ENCODE data around the gene MVB12B. TPM values are rescaled to one million over a fixed set of nuclear protein-coding genes. Genes with fewer than 3 reads are reported as not detected.

The MVB12B gene
- total and polyA plus RNA-seq, 2 of the 13 experiments (the other 11 are each of a cell fraction or from before 2014, with no cell fraction given), result 12.1 to 30.1 TPM

DNA sequence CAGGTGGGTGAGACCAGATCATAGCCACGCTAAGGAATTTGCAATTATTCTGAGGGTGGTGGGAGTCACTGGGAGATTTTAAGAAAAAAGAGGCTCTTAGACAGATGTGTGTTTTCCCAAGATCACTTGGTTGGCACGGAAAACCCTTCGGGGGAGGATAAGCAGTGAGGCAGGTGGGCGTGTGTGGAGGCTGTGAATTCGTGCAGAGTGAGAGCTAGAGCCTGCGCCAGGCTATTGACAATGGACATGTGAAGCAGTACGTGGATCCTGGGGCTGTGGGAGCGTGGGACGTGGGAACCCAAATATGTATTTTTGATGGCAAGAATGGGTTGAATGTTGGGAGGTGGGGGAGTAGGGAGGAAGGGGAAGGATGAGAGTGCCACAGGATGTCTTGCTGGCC is 19.4 kb downstream of the MVB12B start (continued):
- TF ChIP-seq, protein P1, sequence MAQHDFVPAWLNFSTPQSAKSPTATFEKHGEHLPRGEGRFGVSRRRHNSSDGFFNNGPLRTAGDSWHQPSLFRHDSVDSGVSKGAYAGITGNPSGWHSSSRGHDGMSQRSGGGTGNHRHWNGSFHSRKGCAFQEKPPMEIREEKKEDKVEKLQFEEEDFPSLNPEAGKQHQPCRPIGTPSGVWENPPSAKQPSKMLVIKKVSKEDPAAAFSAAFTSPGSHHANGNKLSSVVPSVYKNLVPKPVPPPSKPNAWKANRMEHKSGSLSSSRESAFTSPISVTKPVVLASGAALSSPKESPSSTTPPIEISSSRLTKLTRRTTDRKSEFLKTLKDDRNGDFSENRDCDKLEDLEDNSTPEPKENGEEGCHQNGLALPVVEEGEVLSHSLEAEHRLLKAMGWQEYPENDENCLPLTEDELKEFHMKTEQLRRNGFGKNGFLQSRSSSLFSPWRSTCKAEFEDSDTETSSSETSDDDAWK (CRISPR knock-in tag; IDR thresholded peaks at IDR 0.05), result no peak

DNA sequence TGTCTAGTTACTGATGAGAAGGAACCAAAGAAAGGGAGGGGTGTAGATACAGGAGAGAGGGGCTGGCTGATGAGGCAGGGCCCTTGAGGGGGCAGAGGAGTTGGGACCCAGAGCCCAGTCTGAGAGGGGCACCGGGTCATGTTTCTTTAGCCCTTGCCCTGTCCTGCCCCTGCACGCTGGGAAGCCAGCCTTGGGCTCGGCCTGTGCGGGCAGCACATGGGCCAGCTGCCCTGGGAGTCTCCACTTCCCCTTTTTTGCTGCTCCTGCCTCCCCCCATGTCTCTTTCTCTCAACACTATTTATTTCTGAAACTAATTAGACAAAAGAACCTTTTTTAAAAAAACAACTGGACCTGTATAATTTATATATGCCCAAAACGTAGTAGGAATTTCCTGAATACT is 20.5 kb downstream of the MVB12B start:
- intact Hi-C loops (cut with micrococcal nuclease; ENCODE audit: unreplicated experiment) (no loop called here), in situ Hi-C loops (cut with HindIII; ENCODE audit: extremely low pct_ligation_motif_present, low pct_unique_long_range_greater_than_20kb) (no loop called here)
- Histone ChIP-seq H3K27ac (ENCODE audit: extremely low read length, insufficient read depth, low read length) (no peak overlapping the region), H3K36me3 (replicated peaks in 1 of 2; ENCODE audit: control insufficient read depth in 1 of 2, insufficient read depth in 2 of 2, low read length in 2 of 2) (peaks cover 13 to 58% of the 10 kb centered on the region in 2 experiments), H4K20me1 (ENCODE audit: insufficient read depth, low read length) (peaks cover 4% of the 10 kb centered on the region), H2AFZ (ENCODE audit: low read length) (no peak overlapping the region), H3K4me2 (ENCODE audit: low read depth, low read length) (no peak overlapping the region), H3K4me1 (ENCODE audit: insufficient read depth, low read length) (peaks cover 35% of the 10 kb centered on the region), H3K27me3 (ENCODE audit: control insufficient read depth in 1 of 2, insufficient read depth in 2 of 2, low read length in 2 of 2) (no peaks in the 10 kb centered on the region), H3K79me2 (ENCODE audit: insufficient read depth, low read length) (peaks cover 45% of the 10 kb centered on the region), H3K9me3 (ENCODE audit: low read length) (peaks cover 17% of the 10 kb centered on the region), H3K4me3 (replicated peaks in 1 of 3; ENCODE audit: insufficient read depth in 1 of 3, low read depth in 2 of 3, low read length in 3 of 3) (no peak overlapping the region), H3K9ac (ENCODE audit: insufficient read depth, low read depth, low read length) (no peak overlapping the region)
- ATAC-seq (no peak), DNase-seq (ENCODE audit: low spot score) (no peak), FAIRE-seq (no peak)
- TF ChIP-seq, protein P2, sequence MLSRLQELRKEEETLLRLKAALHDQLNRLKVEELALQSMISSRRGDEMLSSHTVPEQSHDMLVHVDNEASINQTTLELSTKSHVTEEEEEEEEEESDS (CRISPR knock-in tag; IDR thresholded peaks at IDR 0.05; ENCODE audit: borderline replicate concordance), result no peak
- TF ChIP-seq MBD4 (IDR thresholded peaks at IDR 0.05; ENCODE audit: borderline replicate concordance, low read length) (no peak), KMT2A (CRISPR knock-in tag; IDR thresholded peaks at IDR 0.05) (no peak), CREM (IDR thresholded peaks at IDR 0.05) (no peak), CREM (CRISPR knock-in tag; IDR thresholded peaks at IDR 0.05) (no peak), ZNF235 (CRISPR knock-in tag; IDR thresholded peaks at IDR 0.05; ENCODE audit: borderline replicate concordance) (no peak), HNRNPL (IDR thresholded peaks at IDR 0.05; ENCODE audit: low read depth, low read length) (no peak), ZNF367 (CRISPR knock-in tag; IDR thresholded peaks at IDR 0.05; ENCODE audit: borderline replicate concordance) (no peak), MAFG (CRISPR knock-in tag; IDR thresholded peaks at IDR 0.05) (no peak), RBM22 (optimal IDR thresholded peaks at IDR 0.05; ENCODE audit: low read length) (no peak), ZNF431 (CRISPR knock-in tag; IDR thresholded peaks at IDR 0.05; ENCODE audit: borderline replicate concordance, low read depth) (no peak), RBM39 (IDR thresholded peaks at IDR 0.05; ENCODE audit: low read depth, low read length, poor library complexity, severe bottlenecking) (no peak), ZC3H13 (CRISPR knock-in tag; IDR thresholded peaks at IDR 0.05) (no peak), YY1 (IDR thresholded peaks at IDR 0.05; ENCODE audit: insufficient read depth, insufficient replicate concordance, low read depth, low read length) (no peak), DR1 (CRISPR knock-in tag; IDR thresholded peaks at IDR 0.05) (no peak), REXO4 (CRISPR knock-in tag; IDR thresholded peaks at IDR 0.05; ENCODE audit: borderline replicate concordance) (no peak)
- TF ChIP-seq, protein P3, sequence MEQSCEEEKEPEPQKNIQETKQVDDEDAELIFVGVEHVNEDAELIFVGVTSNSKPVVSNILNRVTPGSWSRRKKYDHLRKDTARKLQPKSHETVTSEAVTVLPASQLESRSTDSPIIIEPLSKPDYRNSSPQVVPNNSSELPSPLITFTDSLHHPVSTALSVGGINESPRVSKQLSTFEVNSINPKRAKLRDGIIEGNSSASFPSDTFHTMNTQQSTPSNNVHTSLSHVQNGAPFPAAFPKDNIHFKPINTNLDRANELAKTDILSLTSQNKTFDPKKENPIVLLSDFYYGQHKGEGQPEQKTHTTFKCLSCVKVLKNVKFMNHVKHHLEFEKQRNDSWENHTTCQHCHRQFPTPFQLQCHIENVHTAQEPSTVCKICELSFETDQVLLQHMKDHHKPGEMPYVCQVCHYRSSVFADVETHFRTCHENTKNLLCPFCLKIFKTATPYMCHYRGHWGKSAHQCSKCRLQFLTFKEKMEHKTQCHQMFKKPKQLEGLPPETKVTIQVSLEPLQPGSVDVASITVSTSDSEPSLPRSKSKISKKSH (CRISPR knock-in tag; IDR thresholded peaks at IDR 0.05; ENCODE audit: borderline replicate concordance), result no peak
- TF ChIP-seq, protein P4, sequence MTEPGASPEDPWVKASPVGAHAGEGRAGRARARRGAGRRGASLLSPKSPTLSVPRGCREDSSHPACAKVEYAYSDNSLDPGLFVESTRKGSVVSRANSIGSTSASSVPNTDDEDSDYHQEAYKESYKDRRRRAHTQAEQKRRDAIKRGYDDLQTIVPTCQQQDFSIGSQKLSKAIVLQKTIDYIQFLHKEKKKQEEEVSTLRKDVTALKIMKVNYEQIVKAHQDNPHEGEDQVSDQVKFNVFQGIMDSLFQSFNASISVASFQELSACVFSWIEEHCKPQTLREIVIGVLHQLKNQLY (CRISPR knock-in tag; IDR thresholded peaks at IDR 0.05), result no peak
- TF ChIP-seq, protein P5, sequence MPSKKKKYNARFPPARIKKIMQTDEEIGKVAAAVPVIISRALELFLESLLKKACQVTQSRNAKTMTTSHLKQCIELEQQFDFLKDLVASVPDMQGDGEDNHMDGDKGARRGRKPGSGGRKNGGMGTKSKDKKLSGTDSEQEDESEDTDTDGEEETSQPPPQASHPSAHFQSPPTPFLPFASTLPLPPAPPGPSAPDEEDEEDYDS (CRISPR knock-in tag; IDR thresholded peaks at IDR 0.05), result no peak
- POLR2A ChIA-PET, result no interaction called here
- CTCF ChIA-PET (ENCODE audit: low intra/inter-chr PET ratio, low total read pairs), result no interaction called here
- 96% methylated on average over 5 of the region's 5 CpGs for WGBS (ENCODE audit: low lambda C conversion rate)
- no TSS peak for BruUV-seq (replicated peaks)
